ENCODE results near the gene DTHD1. TPM values are rescaled to one million over a fixed set of nuclear protein-coding genes. Genes with fewer than 3 reads are reported as not detected.

Gene DTHD1
- polyA plus RNA-seq, 1 of the 3 experiments (the other 2 are of a cell fraction) = not detected

GRCh38 chr4:36256398-36256891, 25.0 kb upstream of the DTHD1 start (continued):
- TF ChIP-seq ZBTB33 (IDR thresholded peaks at IDR 0.05; ENCODE audit: borderline replicate concordance, low read depth) (no peak), POLR2AphosphoS5 (IDR thresholded peaks at IDR 0.05; ENCODE audit: low read depth, low read length) (no peak), SMC3 (IDR thresholded peaks at IDR 0.05; ENCODE audit: low read depth, low read length) (no peak), GABPA (IDR thresholded peaks at IDR 0.05; ENCODE audit: low read depth) (no peak), GATA2 (CRISPR knock-in tag; IDR thresholded peaks at IDR 0.05) (no peak), REST (IDR thresholded peaks at IDR 0.05; ENCODE audit: low read depth, low read length) (no peak)

- H3K36me3 ChIP-seq (replicated peaks in 1 of 2; ENCODE audit: control insufficient read depth in 1 of 2, insufficient read depth in 2 of 2, low read length in 1 of 2) = no peaks in the 10 kb centered on the region
- WGBS (ENCODE audit: low lambda C conversion rate) = 2% methylated on average over 4 of the region's 5 CpGs
- H3F3A ChIP-seq (replicated peaks; ENCODE audit: insufficient read depth) = no peaks in the 10 kb centered on the region
- TF ChIP-seq FOXJ3 (CRISPR knock-in tag; IDR thresholded peaks at IDR 0.05) (no peak), USF2 (IDR thresholded peaks at IDR 0.05; ENCODE audit: borderline replicate concordance, low read depth, low read length) (no peak)
- no peak overlapping the region for H3K4me2 ChIP-seq
- POLR2A ChIA-PET = no interaction called here
- no peaks in the 10 kb centered on the region for H4K20me1 ChIP-seq (ENCODE audit: insufficient read depth)
- no peak overlapping the region for H3K9ac ChIP-seq
- CTCF ChIA-PET = no interaction called here
- no peak overlapping the region for H3K27ac ChIP-seq (ENCODE audit: low read depth in 2 of 2, low read length in 1 of 2)
- H3K9me3 ChIP-seq = no peaks in the 10 kb centered on the region
- no peak overlapping the region for H2AFZ ChIP-seq (ENCODE audit: low read depth)
- H3K27me3 ChIP-seq (ENCODE audit: insufficient read depth) = no peaks in the 10 kb centered on the region
- DNase-seq = no peak
- no peaks in the 10 kb centered on the region for H3K4me1 ChIP-seq (ENCODE audit: control insufficient read depth in 1 of 2, insufficient read depth in 2 of 2, low read depth in 1 of 2, low read length in 1 of 2)
- no peaks in the 10 kb centered on the region for H3K9me2 ChIP-seq
- H3K79me2 ChIP-seq (ENCODE audit: insufficient read depth) = no peaks in the 10 kb centered on the region
- H3K4me3 ChIP-seq (ENCODE audit: low read depth in 2 of 2, low read length in 1 of 2) = no peak overlapping the region
Measured at GRCh38 chr4:36260731-36261130, 20.7 kb upstream of the DTHD1 start.

All from SK-N-SH (cell line).